Measurements from ENCODE around the gene KCNJ5. TPM values are rescaled to one million over a fixed set of nuclear protein-coding genes. Genes with fewer than 3 reads are reported as not detected.

Gene KCNJ5
- polyA plus RNA-seq, 1 experiment, result not detected

- peaks cover 3% of the 10 kb centered on the region for H3K27me3 ChIP-seq (ENCODE audit: control insufficient read depth, insufficient read depth, low read length)
- H3K36me3 ChIP-seq (ENCODE audit: control insufficient read depth, insufficient read depth, low read length), result no peaks in the 10 kb centered on the region
- TF ChIP-seq CTCF (IDR thresholded peaks at IDR 0.05; ENCODE audit: insufficient read depth, low read depth, low read length), result no peak
- no peak for DNase-seq (ENCODE audit: low read depth)
- CTCF ChIA-PET, result interaction anchor here (0.9 to 6.5 kb wide), 2 partner anchors 9 to 26 kb away, joined by 3 to 48 read pairs; no protein-coding TSS in a partner anchor
- H3K4me3 ChIP-seq (ENCODE audit: low read depth, low read length), result no peak overlapping the region
- POLR2A ChIA-PET, result no interaction called here
These were observed 20.1 kb downstream of the KCNJ5 start for GRCh38 chr11:128911239-128911638.

- no peaks in the 10 kb centered on the region for H3K36me3 ChIP-seq (ENCODE audit: control insufficient read depth, insufficient read depth, low read length)
- no peak overlapping the region for H3K4me3 ChIP-seq (ENCODE audit: low read depth, low read length)
- TF ChIP-seq CTCF (IDR thresholded peaks at IDR 0.05; ENCODE audit: insufficient read depth, low read depth, low read length), result no peak
- DNase-seq (ENCODE audit: low read depth), result no peak
- H3K27me3 ChIP-seq (ENCODE audit: control insufficient read depth, insufficient read depth, low read length), result peaks cover 3% of the 10 kb centered on the region
- ChIA-PET POLR2A (no interaction called here), CTCF (interaction anchor here (0.9 to 3.9 kb wide), 2 partner anchors 9 to 27 kb away, joined by 3 to 14 read pairs; no protein-coding TSS in a partner anchor)
These were observed 20.5 kb downstream of the KCNJ5 start for GRCh38 chr11:128911701-128912100.

GRCh38 chr11:128913806-128914205 is 22.6 kb downstream of the KCNJ5 start:
- ChIA-PET POLR2A (no interaction called here), CTCF (interaction anchor here (3.9 kb wide), 1 partner anchor 29 kb away, joined by 14 read pairs; no protein-coding TSS in a partner anchor)
- Histone ChIP-seq H3K27me3 (ENCODE audit: control insufficient read depth, insufficient read depth, low read length) (peaks cover 4% of the 10 kb centered on the region), H3K36me3 (ENCODE audit: control insufficient read depth, insufficient read depth, low read length) (no peaks in the 10 kb centered on the region), H3K4me3 (ENCODE audit: low read depth, low read length) (no peak overlapping the region)
- no peak for DNase-seq (ENCODE audit: low read depth)
- no peak for TF ChIP-seq CTCF (IDR thresholded peaks at IDR 0.05; ENCODE audit: insufficient read depth, low read depth, low read length)

- POLR2A ChIA-PET, result no interaction called here
These were observed 23.3 kb downstream of the KCNJ5 start for GRCh38 chr11:128914216-128915148.

More at GRCh38 chr11:128914216-128915148, 23.3 kb downstream of the KCNJ5 start:
- Histone ChIP-seq H3K27me3 (ENCODE audit: control insufficient read depth, insufficient read depth, low read length) (peaks cover 4% of the 10 kb centered on the region), H3K36me3 (ENCODE audit: control insufficient read depth, insufficient read depth, low read length) (no peaks in the 10 kb centered on the region), H3K4me3 (ENCODE audit: low read depth, low read length) (no peak overlapping the region)
- CTCF ChIA-PET, result interaction anchor here (0.7 to 3.9 kb wide), 2 partner anchors 20 to 30 kb away, joined by 3 to 14 read pairs; no protein-coding TSS in a partner anchor
- DNase-seq (ENCODE audit: low read depth), result no peak
- TF ChIP-seq CTCF (IDR thresholded peaks at IDR 0.05; ENCODE audit: insufficient read depth, low read depth, low read length), result no peak

Measured in BJ (cell line).